Spleen (tissue), 11 donors: Measurements from ENCODE around the gene ADCY1. TPM values are rescaled to one million over a fixed set of nuclear protein-coding genes. Genes with fewer than 3 reads are reported as not detected.

Experiments
- DNase-seq: peaks from one replicate; pipeline ENCODE4 v3.0.0-alpha.2; 2020
- H3K27ac ChIP-seq, 8 donors: fragments of 200-600 bp; sonication (generic) in 7 of 8; 1 replicate in 4 of 8; 2 replicates in 4 of 8; pipeline versions ENCODE4 v1.5.0 to v1.8.0; 2016 to 2021; ENCODE audit warnings: inconsistent platforms in 4 of 8, mild to moderate bottlenecking in 4 of 8, moderate library complexity in 1 of 8
- H3K27me3 ChIP-seq, 7 donors: fragments of 200-600 bp; sonication (generic) in 6 of 7; replicated peaks in 1 of 7; 1 replicate in 4 of 7; 2 replicates in 3 of 7; pipeline versions ENCODE4 v1.5.0 to v1.8.0; 2016 to 2021; ENCODE audit warnings: inconsistent platforms in 3 of 7, mild to moderate bottlenecking in 1 of 7
- H3K36me3 ChIP-seq, 6 donors: fragments of 200-600 bp; sonication (generic) in 5 of 6; 1 replicate in 4 of 6; 2 replicates in 2 of 6; pipeline versions ENCODE4 v1.5.0 to v1.8.0; 2016 to 2021; ENCODE audit warnings: inconsistent platforms in 2 of 6
- H3K4me1 ChIP-seq, 6 donors: fragments of 200-600 bp; sonication (generic) in 5 of 6; 1 replicate in 3 of 6; 2 replicates in 3 of 6; pipeline versions ENCODE4 v1.5.0 to v1.8.0; 2016 to 2021; ENCODE audit warnings: inconsistent platforms in 3 of 6
- H3K4me3 ChIP-seq, 8 donors: fragments of 200-600 bp; sonication (generic) in 7 of 8; 1 replicate in 4 of 8; 2 replicates in 4 of 8; pipeline versions ENCODE4 v1.5.0 to v1.8.0; 2016 to 2021; ENCODE audit warnings: inconsistent platforms in 4 of 8, mild to moderate bottlenecking in 4 of 8, moderate library complexity in 2 of 8
- H3K9me3 ChIP-seq, 8 donors: fragments of 200-600 bp; sonication (generic) in 7 of 8; 1 replicate in 4 of 8; 2 replicates in 4 of 8; pipeline versions ENCODE4 v1.5.0 to v1.8.0; 2016 to 2021; ENCODE audit warnings: inconsistent platforms in 4 of 8
- CTCF ChIP-seq, 11 experiments: fragments of 200-600 bp in 7 of 11; fragments of 450-650 bp in 4 of 11; sonication (generic) in 4 of 11; IDR thresholded peaks in 8 of 11; conservative IDR thresholded peaks in 3 of 11; 1 replicate in 7 of 11; 2 replicates in 4 of 11; pipeline versions ENCODE4 v1.4.0 to v1.8.0; 2016 to 2021; ENCODE audit warnings: antibody characterized with exemption in 11 of 11, inconsistent platforms in 4 of 11, mild to moderate bottlenecking in 1 of 11
- POLR2A ChIP-seq, 3 donors: fragments of 450-650 bp; IDR thresholded peaks; one replicate each; pipeline ENCODE4 v1.5.1; 2017; ENCODE audit warnings: antibody characterized with exemption in 3 of 3, mild to moderate bottlenecking in 1 of 3
- POLR2AphosphoS5 ChIP-seq, 3 donors: sonication (generic); formaldehyde crosslinking; IDR thresholded peaks; one replicate each; pipeline ENCODE4 v1.5.1; 2017; ENCODE audit warnings: antibody characterized with exemption in 3 of 3
- WGBS, 5 donors: extraction: QIAGEN DNeasy Blood & Tissue Kit in 3 of 5; methylation state at CpG; one replicate each; pipeline versions ENCODE4 v1.1.5 to v1.1.7; 2013 to 2018; 5-methylcytosine and 5-hydroxymethylcytosine counted together
- intact Hi-C: fragments of 100-400 bp; cut with DNase I; formaldehyde crosslinking; loops from one replicate; pipeline ENCODE4 v1.15.0; 2023; ENCODE audit warnings: low total_unique reads
- polyA plus RNA-seq, 3 donors: library from polyadenylated mRNA; stranded (reverse); fragments of 200-250 nt; gene quantifications; one replicate each; pipeline ENCODE4 v1.2.1, GENCODE V29; 2013
- total RNA-seq, 7 donors: library from RNA; depleted of rRNA in 3 of 7; stranded (reverse); fragments of >200 nt in 3 of 7; fragmentation: NEBNext Ultra II Directional in 4 of 7; extraction: Animal tissue kit (Norgen Biotek cat#: 25700) in 4 of 7; gene quantifications; one replicate each; pipeline versions ENCODE4 v1.1.0 to v1.2.1, GENCODE V29; 2016 to 2021
- donor health status: healthy with polysubstance abuse.
- donor health status: DM: no; HTN: no; CAD: no; lungs with moderate emphysema.
- donor health status: DM: no; HTN: no; CAD: no.
- donor health status: Bipolar disorder and iron deficiency.
- donor health status: healthy.
- donor health status: DM: no; HTN: no; CAD: no.
- donor health status: DM: yes; HTN: yes; CAD: no.

Gene ADCY1
- total and polyA plus RNA-seq, 10 donors: 0.05 to 6.6 (median 1.8) TPM

DNA sequence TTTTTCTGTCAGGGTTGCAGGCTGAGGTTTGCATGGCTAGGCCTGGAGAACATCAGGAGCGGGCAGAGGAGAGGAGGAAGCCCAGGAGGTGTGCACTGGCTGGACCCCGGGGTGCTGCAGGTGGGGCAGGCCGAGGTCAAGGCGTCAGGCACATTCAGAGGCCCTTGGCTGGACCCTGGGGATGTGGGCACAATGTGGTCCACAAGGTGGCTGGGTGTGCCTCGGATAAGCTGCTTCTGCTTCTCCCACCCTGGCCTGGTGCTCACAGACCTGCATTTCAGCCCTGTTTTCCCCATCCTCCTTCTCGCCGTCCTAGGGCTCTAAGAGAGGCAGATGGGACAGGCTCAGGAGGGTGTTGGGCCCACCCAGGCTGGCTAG is 108.2 kb downstream of the ADCY1 start:
- TF ChIP-seq CTCF (IDR thresholded peaks at IDR 0.05 in 8 of 11, conservative IDR thresholded peaks at IDR 0.05 in 3 of 11): no peak
- Histone ChIP-seq H3K4me1 (peaks cover 0 to 5% (median 0%) of the 10 kb centered on the region in 6 donors), H3K36me3 (no peaks in the 10 kb centered on the region), H3K4me3 (no peak overlapping the region), H3K27me3 (peaks cover 0 to 6% (median 0%) of the 10 kb centered on the region in 7 donors), H3K9me3 (no peaks in the 10 kb centered on the region), H3K27ac (no peak overlapping the region)
- DNase-seq: peak; percentile 49
- intact Hi-C loops: no loop called here
- 84 to 90% (median 89%) methylated on average over 5 to 7 of the region's 7 CpGs for WGBS, 5 donors

GRCh38 chr7:45682836-45683555 is 108.8 kb downstream of the ADCY1 start:
- Histone ChIP-seq H3K4me3 (no peak overlapping the region), H3K36me3 (no peaks in the 10 kb centered on the region), H3K4me1 (peaks cover 0 to 5% (median 0%) of the 10 kb centered on the region in 6 donors), H3K27ac (no peak overlapping the region), H3K27me3 (peaks cover 0 to 6% (median 0%) of the 10 kb centered on the region in 7 donors), H3K9me3 (no peaks in the 10 kb centered on the region)
- no peak for TF ChIP-seq POLR2A (IDR thresholded peaks at IDR 0.05)
- no peak for TF ChIP-seq CTCF (IDR thresholded peaks at IDR 0.05 in 8 of 11, conservative IDR thresholded peaks at IDR 0.05 in 3 of 11)
- TF ChIP-seq POLR2AphosphoS5 (IDR thresholded peaks at IDR 0.05): no peak
- DNase-seq: peak; percentile 19
- intact Hi-C loops: no loop called here
- 79 to 93% (median 89%) methylated on average over 7 of the region's 7 CpGs for WGBS, 5 donors

- Histone ChIP-seq H3K27ac (no peak overlapping the region), H3K9me3 (no peaks in the 10 kb centered on the region), H3K27me3 (peaks cover 0 to 6% (median 0%) of the 10 kb centered on the region in 7 donors), H3K4me1 (peaks cover 0 to 5% (median 0%) of the 10 kb centered on the region in 6 donors), H3K4me3 (no peak overlapping the region), H3K36me3 (no peaks in the 10 kb centered on the region)
- no peak for TF ChIP-seq POLR2A (IDR thresholded peaks at IDR 0.05)
- no peak for TF ChIP-seq POLR2AphosphoS5 (IDR thresholded peaks at IDR 0.05)
- TF ChIP-seq CTCF (IDR thresholded peaks at IDR 0.05 in 8 of 11, conservative IDR thresholded peaks at IDR 0.05 in 3 of 11): no peak
- 91 to 97% (median 91%) methylated on average over 13 of the region's 13 CpGs for WGBS, 5 donors
- peak; percentile 40 for DNase-seq
- intact Hi-C loops: no loop called here
Observed at GRCh38 chr7:45683556-45684148, 109.5 kb downstream of the ADCY1 start.

GRCh38 chr7:45684910-45685618 is 110.9 kb downstream of the ADCY1 start:
- WGBS, 5 donors: 59 to 74% (median 70%) methylated on average over 8 of the region's 8 CpGs
- intact Hi-C loops: no loop called here
- Histone ChIP-seq H3K27me3 (peaks cover 0 to 2% (median 0%) of the 10 kb centered on the region in 7 donors), H3K9me3 (no peaks in the 10 kb centered on the region), H3K27ac (peak overlapping the region in 6 of 8 donors; percentile 13 to 63 (median 34)), H3K4me3 (no peak overlapping the region), H3K36me3 (no peaks in the 10 kb centered on the region), H3K4me1 (peaks cover 0 to 5% (median 0%) of the 10 kb centered on the region in 6 donors)
- peak; percentile 47 for DNase-seq
- TF ChIP-seq POLR2A (IDR thresholded peaks at IDR 0.05): no peak
- TF ChIP-seq CTCF (IDR thresholded peaks at IDR 0.05 in 8 of 11, conservative IDR thresholded peaks at IDR 0.05 in 3 of 11): no peak
- TF ChIP-seq POLR2AphosphoS5 (IDR thresholded peaks at IDR 0.05): no peak
